ENCODE data around the gene KCNQ2. TPM values are rescaled to one million over a fixed set of nuclear protein-coding genes. Genes with fewer than 3 reads are reported as not detected.

KCNQ2 gene
- total RNA-seq, 1 donor from 2014 or later: 157 TPM

GRCh38 chr20:63352811-63353221 is 119.6 kb downstream of the KCNQ2 start:
- peaks cover 4% of the 10 kb centered on the region for H3K36me3 Mint-ChIP-seq (ENCODE audit: low read depth)
- no peak for DNase-seq (ENCODE audit: low read depth, low spot score)
- H3K27ac Mint-ChIP-seq (ENCODE audit: unreplicated experiment): no peak overlapping the region
- H3K9me3 Mint-ChIP-seq: peaks cover 6% of the 10 kb centered on the region
- H3K4me1 Mint-ChIP-seq: peaks cover 20% of the 10 kb centered on the region
- H3K4me3 Mint-ChIP-seq: no peak overlapping the region
- H3K27me3 Mint-ChIP-seq (ENCODE audit: low read depth): peaks cover 5% of the 10 kb centered on the region
- no peak for TF ChIP-seq CTCF (conservative IDR thresholded peaks at IDR 0.05)

- peaks cover 4% of the 10 kb centered on the region for H3K36me3 Mint-ChIP-seq (ENCODE audit: low read depth)
- H3K9me3 Mint-ChIP-seq: peaks cover 6% of the 10 kb centered on the region
- peaks cover 5% of the 10 kb centered on the region for H3K27me3 Mint-ChIP-seq (ENCODE audit: low read depth)
- no peak for TF ChIP-seq CTCF (conservative IDR thresholded peaks at IDR 0.05)
- H3K27ac Mint-ChIP-seq (ENCODE audit: unreplicated experiment): no peak overlapping the region
- DNase-seq (ENCODE audit: low read depth, low spot score): peak; percentile 50
- no peak overlapping the region for H3K4me3 Mint-ChIP-seq
- peaks cover 22% of the 10 kb centered on the region for H3K4me1 Mint-ChIP-seq
Measured at GRCh38 chr20:63351811-63352591, 120.5 kb downstream of the KCNQ2 start.

- peaks cover 22% of the 10 kb centered on the region for H3K4me1 Mint-ChIP-seq
- H3K27ac Mint-ChIP-seq (ENCODE audit: unreplicated experiment): no peak overlapping the region
- H3K36me3 Mint-ChIP-seq (ENCODE audit: low read depth): peaks cover 4% of the 10 kb centered on the region
- peaks cover 5% of the 10 kb centered on the region for H3K27me3 Mint-ChIP-seq (ENCODE audit: low read depth)
- peaks cover 6% of the 10 kb centered on the region for H3K9me3 Mint-ChIP-seq
- DNase-seq (ENCODE audit: low read depth, low spot score): no peak
- H3K4me3 Mint-ChIP-seq: no peak overlapping the region
- no peak for TF ChIP-seq CTCF (conservative IDR thresholded peaks at IDR 0.05)
Measured at GRCh38 chr20:63351326-63351700, 121.1 kb downstream of the KCNQ2 start.

- no peak for DNase-seq (ENCODE audit: low read depth, low spot score)
- Mint-ChIP-seq H3K27ac (ENCODE audit: unreplicated experiment) (no peak overlapping the region), H3K4me3 (no peak overlapping the region), H3K4me1 (peaks cover 22% of the 10 kb centered on the region), H3K36me3 (ENCODE audit: low read depth) (peaks cover 4% of the 10 kb centered on the region), H3K9me3 (peaks cover 6% of the 10 kb centered on the region), H3K27me3 (ENCODE audit: low read depth) (peaks cover 5% of the 10 kb centered on the region)
- TF ChIP-seq CTCF (conservative IDR thresholded peaks at IDR 0.05): no peak
Measured at GRCh38 chr20:63350597-63351325, 121.7 kb downstream of the KCNQ2 start.

Other genes starting within 250 kb of the KCNQ2 start
- 6.1 and 6.9 TPM in 2 replicates for gene BIRC7, start 236.8 kb downstream of the KCNQ2 start, total RNA-seq
- gene NKAIN4, start 218.2 kb downstream of the KCNQ2 start, total RNA-seq: 42.4 and 44.0 TPM in 2 replicates
- 128 and 132 TPM in 2 replicates for gene ARFGAP1, start 199.8 kb downstream of the KCNQ2 start, total RNA-seq
- 8.9 and 10.2 TPM in 2 replicates for gene COL20A1, start 179.5 kb downstream of the KCNQ2 start, total RNA-seq
- 5.4 and 6.3 TPM in 2 replicates for gene CHRNA4, start 111.3 kb downstream of the KCNQ2 start, total RNA-seq
- 4.5 and 4.6 TPM in 2 replicates for gene EEF1A2, start 26.4 kb upstream of the KCNQ2 start, total RNA-seq
- 193 and 201 TPM in 2 replicates for gene PPDPF, start 48.1 kb upstream of the KCNQ2 start, total RNA-seq
- not detected in 2 replicates for gene PTK6, start 64.7 kb upstream of the KCNQ2 start, total RNA-seq
- not detected in 2 replicates for gene SRMS, start 75.1 kb upstream of the KCNQ2 start, total RNA-seq
- 1.5 and 1.9 TPM in 2 replicates for gene FNDC11, start 81.5 kb upstream of the KCNQ2 start, total RNA-seq
- 22.3 and 26.5 TPM in 2 replicates for gene HELZ2, start 101.6 kb upstream of the KCNQ2 start, total RNA-seq
- gene GMEB2, start 154.4 kb upstream of the KCNQ2 start, total RNA-seq: 14.6 and 15.2 TPM in 2 replicates
- 96.4 and 101 TPM in 2 replicates for gene STMN3, start 180.8 kb upstream of the KCNQ2 start, total RNA-seq
- gene RTEL1, start 185.7 kb upstream of the KCNQ2 start, total RNA-seq: 46.7 and 48.4 TPM in 2 replicates
- not detected in 2 replicates for gene TNFRSF6B, start 224.0 kb upstream of the KCNQ2 start, total RNA-seq
- gene ARFRP1, start 235.3 kb upstream of the KCNQ2 start, total RNA-seq: 41.0 and 42.1 TPM in 2 replicates
- gene ZGPAT, start 235.4 kb upstream of the KCNQ2 start, total RNA-seq: 31.3 and 32.1 TPM in 2 replicates